ENCODE measurements around the gene RAB27B.

GRCh38 chr18:54871231-54871630 is 43.0 kb downstream of the RAB27B start:
- TF ChIP-seq, protein P1, sequence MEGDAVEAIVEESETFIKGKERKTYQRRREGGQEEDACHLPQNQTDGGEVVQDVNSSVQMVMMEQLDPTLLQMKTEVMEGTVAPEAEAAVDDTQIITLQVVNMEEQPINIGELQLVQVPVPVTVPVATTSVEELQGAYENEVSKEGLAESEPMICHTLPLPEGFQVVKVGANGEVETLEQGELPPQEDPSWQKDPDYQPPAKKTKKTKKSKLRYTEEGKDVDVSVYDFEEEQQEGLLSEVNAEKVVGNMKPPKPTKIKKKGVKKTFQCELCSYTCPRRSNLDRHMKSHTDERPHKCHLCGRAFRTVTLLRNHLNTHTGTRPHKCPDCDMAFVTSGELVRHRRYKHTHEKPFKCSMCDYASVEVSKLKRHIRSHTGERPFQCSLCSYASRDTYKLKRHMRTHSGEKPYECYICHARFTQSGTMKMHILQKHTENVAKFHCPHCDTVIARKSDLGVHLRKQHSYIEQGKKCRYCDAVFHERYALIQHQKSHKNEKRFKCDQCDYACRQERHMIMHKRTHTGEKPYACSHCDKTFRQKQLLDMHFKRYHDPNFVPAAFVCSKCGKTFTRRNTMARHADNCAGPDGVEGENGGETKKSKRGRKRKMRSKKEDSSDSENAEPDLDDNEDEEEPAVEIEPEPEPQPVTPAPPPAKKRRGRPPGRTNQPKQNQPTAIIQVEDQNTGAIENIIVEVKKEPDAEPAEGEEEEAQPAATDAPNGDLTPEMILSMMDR (IDR thresholded peaks at IDR 0.05; ENCODE audit: low read length) = no peak
- TF ChIP-seq EZH2 (IDR thresholded peaks at IDR 0.05; ENCODE audit: borderline replicate concordance, low read length) = no peak
